Ishikawa (cell line): ENCODE measurements around the gene LARP4B.

Experiments used
- CEBPB ChIP-seq: IDR thresholded peaks from 2 replicates; pipeline ENCODE4 v1.6.1; 2012
- CREB1 ChIP-seq: IDR thresholded peaks from 2 replicates; pipeline ENCODE4 v1.6.1; 2012; ENCODE audit warnings: low read depth
- EGR1 ChIP-seq: IDR thresholded peaks from 2 replicates; pipeline ENCODE4 v1.6.1; 2012
- EP300 ChIP-seq: IDR thresholded peaks from 2 replicates; pipeline ENCODE4 v1.6.1; 2012; ENCODE audit warnings: borderline replicate concordance
- FOXM1 ChIP-seq: IDR thresholded peaks from 2 replicates; pipeline ENCODE4 v1.6.1; 2012; ENCODE audit warnings: low read depth, borderline replicate concordance
- NFIC ChIP-seq: IDR thresholded peaks from 2 replicates; pipeline ENCODE4 v1.6.1; 2012
- RAD21 ChIP-seq: IDR thresholded peaks from 2 replicates; pipeline ENCODE4 v1.6.1; 2012; ENCODE audit warnings: low read depth
- TAF1 ChIP-seq: IDR thresholded peaks from 2 replicates; pipeline ENCODE4 v1.6.1; 2012; ENCODE audit warnings: low read depth, mild to moderate bottlenecking
- TCF12 ChIP-seq: IDR thresholded peaks from 2 replicates; pipeline ENCODE4 v1.6.1; 2012; ENCODE audit warnings: low read depth
- TEAD4 ChIP-seq: IDR thresholded peaks from 2 replicates; pipeline ENCODE4 v1.6.1; 2012
- YY1 ChIP-seq: IDR thresholded peaks from 2 replicates; pipeline ENCODE4 v1.6.1; 2012; ENCODE audit warnings: low read depth
- ZBTB7A ChIP-seq: IDR thresholded peaks from 2 replicates; pipeline ENCODE4 v1.6.1; 2012; ENCODE audit warnings: low read depth
- TF ChIP-seq, protein P1 (sequence below): IDR thresholded peaks from 2 replicates; pipeline ENCODE4 v1.6.1; 2012; ENCODE audit warnings: low read depth, mild to moderate bottlenecking
- TF ChIP-seq, protein P2 (sequence below): IDR thresholded peaks from 2 replicates; pipeline ENCODE4 v1.6.1; 2012
- TF ChIP-seq, protein P3 (sequence below): IDR thresholded peaks from 2 replicates; pipeline ENCODE4 v1.6.1; 2012

The LARP4B gene

DNA sequence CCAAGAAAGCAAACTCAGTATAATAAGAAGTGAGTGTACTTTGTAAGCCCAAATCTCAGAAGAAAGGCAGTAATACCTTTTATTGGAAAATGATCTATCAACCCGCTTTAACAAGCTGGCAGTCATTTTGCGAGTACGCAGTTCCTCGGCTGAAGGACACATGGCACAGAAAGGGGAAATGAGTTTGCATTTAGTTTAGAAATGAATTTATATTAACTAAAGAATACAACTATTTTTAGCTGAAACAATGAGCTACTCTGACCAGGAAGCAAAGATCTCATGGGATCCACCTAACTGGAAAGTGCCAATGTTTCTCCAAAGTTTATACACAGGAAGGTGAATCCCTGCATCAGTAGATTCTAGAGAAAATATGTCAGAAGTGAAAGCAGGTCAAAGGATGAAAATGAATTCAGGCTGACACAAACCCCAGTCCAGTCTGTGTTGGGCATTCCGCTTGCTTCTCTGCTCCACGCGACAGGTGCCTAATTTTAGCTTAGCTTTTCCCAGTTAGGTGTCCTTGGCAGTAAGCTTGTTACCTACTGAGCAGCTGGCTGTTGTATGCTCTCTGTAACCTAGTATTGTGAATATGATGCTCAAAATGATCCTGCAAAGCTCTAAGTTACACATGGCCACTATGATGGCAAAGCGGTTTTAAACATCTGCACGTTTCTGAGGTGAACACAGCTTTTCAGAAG lies 112.8 kb downstream of the LARP4B start:
- TF ChIP-seq, protein P1, sequence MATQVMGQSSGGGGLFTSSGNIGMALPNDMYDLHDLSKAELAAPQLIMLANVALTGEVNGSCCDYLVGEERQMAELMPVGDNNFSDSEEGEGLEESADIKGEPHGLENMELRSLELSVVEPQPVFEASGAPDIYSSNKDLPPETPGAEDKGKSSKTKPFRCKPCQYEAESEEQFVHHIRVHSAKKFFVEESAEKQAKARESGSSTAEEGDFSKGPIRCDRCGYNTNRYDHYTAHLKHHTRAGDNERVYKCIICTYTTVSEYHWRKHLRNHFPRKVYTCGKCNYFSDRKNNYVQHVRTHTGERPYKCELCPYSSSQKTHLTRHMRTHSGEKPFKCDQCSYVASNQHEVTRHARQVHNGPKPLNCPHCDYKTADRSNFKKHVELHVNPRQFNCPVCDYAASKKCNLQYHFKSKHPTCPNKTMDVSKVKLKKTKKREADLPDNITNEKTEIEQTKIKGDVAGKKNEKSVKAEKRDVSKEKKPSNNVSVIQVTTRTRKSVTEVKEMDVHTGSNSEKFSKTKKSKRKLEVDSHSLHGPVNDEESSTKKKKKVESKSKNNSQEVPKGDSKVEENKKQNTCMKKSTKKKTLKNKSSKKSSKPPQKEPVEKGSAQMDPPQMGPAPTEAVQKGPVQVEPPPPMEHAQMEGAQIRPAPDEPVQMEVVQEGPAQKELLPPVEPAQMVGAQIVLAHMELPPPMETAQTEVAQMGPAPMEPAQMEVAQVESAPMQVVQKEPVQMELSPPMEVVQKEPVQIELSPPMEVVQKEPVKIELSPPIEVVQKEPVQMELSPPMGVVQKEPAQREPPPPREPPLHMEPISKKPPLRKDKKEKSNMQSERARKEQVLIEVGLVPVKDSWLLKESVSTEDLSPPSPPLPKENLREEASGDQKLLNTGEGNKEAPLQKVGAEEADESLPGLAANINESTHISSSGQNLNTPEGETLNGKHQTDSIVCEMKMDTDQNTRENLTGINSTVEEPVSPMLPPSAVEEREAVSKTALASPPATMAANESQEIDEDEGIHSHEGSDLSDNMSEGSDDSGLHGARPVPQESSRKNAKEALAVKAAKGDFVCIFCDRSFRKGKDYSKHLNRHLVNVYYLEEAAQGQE, result no peak
- TF ChIP-seq CEBPB, result no peak
- TF ChIP-seq, protein P2, sequence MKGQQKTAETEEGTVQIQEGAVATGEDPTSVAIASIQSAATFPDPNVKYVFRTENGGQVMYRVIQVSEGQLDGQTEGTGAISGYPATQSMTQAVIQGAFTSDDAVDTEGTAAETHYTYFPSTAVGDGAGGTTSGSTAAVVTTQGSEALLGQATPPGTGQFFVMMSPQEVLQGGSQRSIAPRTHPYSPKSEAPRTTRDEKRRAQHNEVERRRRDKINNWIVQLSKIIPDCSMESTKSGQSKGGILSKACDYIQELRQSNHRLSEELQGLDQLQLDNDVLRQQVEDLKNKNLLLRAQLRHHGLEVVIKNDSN, result no peak
- no peak for TF ChIP-seq RAD21
- TF ChIP-seq EP300, result no peak
- TF ChIP-seq NFIC, result no peak
- no peak for TF ChIP-seq YY1
- no peak for TF ChIP-seq EGR1
- no peak for TF ChIP-seq TEAD4
- no peak for TF ChIP-seq FOXM1
- TF ChIP-seq TAF1, result no peak
- no peak for TF ChIP-seq TCF12

DNA sequence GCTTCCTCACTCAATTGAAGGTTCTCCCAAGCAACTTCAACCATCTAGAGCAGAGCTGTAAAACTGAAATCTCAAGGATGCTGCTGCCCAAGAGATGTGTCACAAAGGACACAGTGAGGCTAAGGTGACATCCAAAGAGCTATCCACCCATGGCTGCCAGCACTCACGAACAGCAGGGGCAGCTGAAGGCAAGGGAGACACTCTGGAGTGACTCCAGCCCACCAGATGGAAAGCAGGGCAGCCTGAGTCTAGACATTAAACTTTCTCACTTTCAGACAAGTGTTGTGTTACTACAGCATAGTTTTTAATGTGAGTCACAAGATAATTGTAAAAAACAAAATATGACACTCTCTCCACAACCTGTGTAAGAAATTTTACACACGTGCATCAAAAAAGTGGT lies 113.5 kb downstream of the LARP4B start:
- TF ChIP-seq, protein P1, result no peak
- TF ChIP-seq RAD21, result no peak

DNA sequence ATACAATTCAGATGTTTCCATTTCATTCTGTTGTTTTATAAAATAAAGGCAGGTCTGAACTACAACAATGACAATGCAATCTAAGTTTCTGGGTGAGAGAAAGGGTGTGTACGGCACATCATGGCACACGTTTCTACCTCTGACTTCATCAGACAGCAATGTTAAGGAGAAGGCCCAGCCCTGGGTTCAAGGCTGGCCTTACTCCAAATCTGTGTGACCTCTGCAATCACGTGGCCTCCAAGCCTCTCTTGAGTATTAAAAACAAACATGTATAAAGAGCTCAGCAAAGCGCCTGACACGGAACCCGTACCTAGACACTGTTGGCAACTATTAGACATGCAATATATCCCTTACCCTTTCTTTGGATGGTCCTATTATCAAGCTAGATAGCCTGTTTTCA lies 114.1 kb downstream of the LARP4B start:
- TF ChIP-seq CREB1 (no peak), TEAD4 (no peak), ZBTB7A (no peak), TCF12 (no peak), YY1 (no peak), NFIC (no peak), RAD21 (no peak), FOXM1 (no peak), CEBPB (no peak), EP300 (no peak), TAF1 (no peak), EGR1 (no peak)
- TF ChIP-seq, protein P3, sequence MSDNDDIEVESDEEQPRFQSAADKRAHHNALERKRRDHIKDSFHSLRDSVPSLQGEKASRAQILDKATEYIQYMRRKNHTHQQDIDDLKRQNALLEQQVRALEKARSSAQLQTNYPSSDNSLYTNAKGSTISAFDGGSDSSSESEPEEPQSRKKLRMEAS, result no peak
- TF ChIP-seq, protein P2, result no peak
- TF ChIP-seq, protein P1, result no peak

DNA sequence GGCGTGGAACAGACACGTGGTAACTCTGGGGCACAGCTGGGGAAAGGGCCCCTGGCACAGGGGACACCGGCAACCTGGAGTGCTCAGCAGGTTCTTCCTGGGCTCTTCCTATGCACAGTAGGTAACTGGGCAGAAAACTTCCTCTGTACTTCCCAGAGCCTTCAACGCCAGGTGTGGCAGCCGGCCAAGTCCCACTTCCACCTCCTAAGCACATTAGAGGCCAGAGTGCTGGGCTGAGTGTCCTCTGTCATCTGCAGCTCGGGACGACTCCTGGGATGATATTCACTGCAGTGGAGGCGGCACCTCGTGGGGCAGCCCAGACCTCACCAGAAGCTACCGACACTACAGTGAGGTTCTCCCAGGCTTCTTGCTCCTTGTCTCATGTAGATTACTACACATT lies 114.5 kb downstream of the LARP4B start:
- TF ChIP-seq, protein P3, result no peak
- 0 out of 2 replicates have a peak, but pooled peaks have one; percentile 8 for TF ChIP-seq NFIC

DNA sequence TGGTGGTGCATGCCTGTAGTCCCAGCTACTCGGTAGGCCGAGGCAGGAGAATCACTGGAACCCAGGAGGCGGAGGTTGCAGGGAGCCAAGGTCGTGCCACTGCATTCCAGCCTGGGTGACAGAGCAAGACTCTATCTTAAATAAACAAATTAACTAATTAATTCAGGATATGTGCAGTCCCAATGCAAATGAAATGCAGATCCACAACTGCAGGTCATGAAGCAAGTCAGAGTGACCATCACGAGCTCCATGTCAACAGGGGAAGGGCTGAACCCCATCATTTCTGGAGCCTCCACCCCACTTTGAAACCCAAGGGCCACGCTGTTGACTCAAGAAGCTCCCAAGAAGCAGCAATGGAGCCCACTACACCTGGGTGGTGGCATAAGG lies 115.4 kb downstream of the LARP4B start:
- TF ChIP-seq, protein P1, result no peak
